ENCODE measurements around the gene ATOH7. TPM values are rescaled to one million over a fixed set of nuclear protein-coding genes. Genes with fewer than 3 reads are reported as not detected.
"Not testable (repeated sequence)": the region's sequence is repeated elsewhere in the genome, so short reads cannot be mapped to it uniquely, and the experiment has no call there.

The ATOH7 gene
- total RNA-seq, 4 donors from 2014 or later: not detected

GRCh38 chr10:68249297-68249696, 17.4 kb upstream of the ATOH7 start:
- no peaks in the 10 kb centered on the region for H3K4me1 ChIP-seq
- WGBS: 97% methylated on average over 4 of the region's 4 CpGs
- H3K9me3 ChIP-seq: no peaks in the 10 kb centered on the region
- no peaks in the 10 kb centered on the region for H3K36me3 ChIP-seq
- intact Hi-C loops (cut with DNase I): no loop called here
- no peak for DNase-seq (ENCODE audit: extremely low spot score)
- no peak for TF ChIP-seq POLR2A (IDR thresholded peaks at IDR 0.05; ENCODE audit: low read depth)
- TF ChIP-seq POLR2AphosphoS5 (IDR thresholded peaks at IDR 0.05): no peak
- TF ChIP-seq CTCF (IDR thresholded peaks at IDR 0.05): no peak
- no peak overlapping the region for H3K27ac ChIP-seq (replicated peaks in 1 of 4)
- H3K27me3 ChIP-seq: no peaks in the 10 kb centered on the region
- H3K4me3 ChIP-seq: no peak overlapping the region

GRCh38 chr10:68247931-68248330, 16.0 kb upstream of the ATOH7 start:
- H3K27ac ChIP-seq (replicated peaks in 1 of 4): no peak overlapping the region
- intact Hi-C loops (cut with DNase I): no loop called here
- no peaks in the 10 kb centered on the region for H3K4me1 ChIP-seq
- no peaks in the 10 kb centered on the region for H3K36me3 ChIP-seq
- DNase-seq (ENCODE audit: extremely low spot score): no peak
- H3K4me3 ChIP-seq: no peak overlapping the region
- H3K27me3 ChIP-seq: no peaks in the 10 kb centered on the region
- TF ChIP-seq POLR2A (IDR thresholded peaks at IDR 0.05; ENCODE audit: low read depth): no peak
- no peak for TF ChIP-seq POLR2AphosphoS5 (IDR thresholded peaks at IDR 0.05)
- TF ChIP-seq EP300 (IDR thresholded peaks at IDR 0.05): no peak
- TF ChIP-seq CTCF (IDR thresholded peaks at IDR 0.05): no peak
- 85% methylated on average over 6 of the region's 6 CpGs for WGBS
- no peaks in the 10 kb centered on the region for H3K9me3 ChIP-seq

- H3K9me3 ChIP-seq; H3K27ac ChIP-seq (replicated peaks in 1 of 4); DNase-seq (ENCODE audit: extremely low spot score); H3K27me3 ChIP-seq; H3K36me3 ChIP-seq; H3K4me1 ChIP-seq; intact Hi-C loops (cut with DNase I); H3K4me3 ChIP-seq: not testable (repeated sequence)
- 96% methylated on average over 7 of the region's 7 CpGs for WGBS
Measured at GRCh38 chr10:68246397-68246796, 14.5 kb upstream of the ATOH7 start.

- no peak for DNase-seq (ENCODE audit: extremely low spot score)
- H3K9me3 ChIP-seq: no peaks in the 10 kb centered on the region
- H3K27ac ChIP-seq (replicated peaks in 1 of 4): no peak overlapping the region
- TF ChIP-seq POLR2AphosphoS5 (IDR thresholded peaks at IDR 0.05) (no peak), POLR2A (IDR thresholded peaks at IDR 0.05; ENCODE audit: low read depth) (no peak), CTCF (IDR thresholded peaks at IDR 0.05) (no peak), EP300 (IDR thresholded peaks at IDR 0.05) (no peak)
- no peak overlapping the region for H3K4me3 ChIP-seq
- H3K27me3 ChIP-seq: no peaks in the 10 kb centered on the region
- H3K4me1 ChIP-seq: no peaks in the 10 kb centered on the region
- intact Hi-C loops (cut with DNase I): no loop called here
- WGBS: 98% methylated on average over 2 of the region's 2 CpGs
- no peaks in the 10 kb centered on the region for H3K36me3 ChIP-seq
Measured at GRCh38 chr10:68242051-68242450, 10.1 kb upstream of the ATOH7 start.

- WGBS: 57% methylated on average over 5 of the region's 5 CpGs
- Histone ChIP-seq H3K4me1 (no peaks in the 10 kb centered on the region), H3K27ac (replicated peaks in 1 of 4) (no peak overlapping the region), H3K4me3 (no peak overlapping the region), H3K36me3 (no peaks in the 10 kb centered on the region), H3K9me3 (no peaks in the 10 kb centered on the region), H3K27me3 (no peaks in the 10 kb centered on the region)
- DNase-seq (ENCODE audit: extremely low spot score): peak; percentile 64
- TF ChIP-seq POLR2A (IDR thresholded peaks at IDR 0.05; ENCODE audit: low read depth): no peak
- no peak for TF ChIP-seq POLR2AphosphoS5 (IDR thresholded peaks at IDR 0.05)
- intact Hi-C loops (cut with DNase I): no loop called here
Measured at GRCh38 chr10:68239596-68240150, 7.8 kb upstream of the ATOH7 start.

- TF ChIP-seq POLR2A (IDR thresholded peaks at IDR 0.05; ENCODE audit: low read depth): no peak
- TF ChIP-seq EP300 (IDR thresholded peaks at IDR 0.05): no peak
- TF ChIP-seq POLR2AphosphoS5 (IDR thresholded peaks at IDR 0.05): no peak
- no peak for TF ChIP-seq CTCF (IDR thresholded peaks at IDR 0.05)
- intact Hi-C loops (cut with DNase I): no loop called here
- Histone ChIP-seq H3K4me3 (no peak overlapping the region), H3K27ac (replicated peaks in 1 of 4) (no peak overlapping the region), H3K9me3 (no peaks in the 10 kb centered on the region), H3K36me3 (no peaks in the 10 kb centered on the region), H3K27me3 (no peaks in the 10 kb centered on the region), H3K4me1 (no peaks in the 10 kb centered on the region)
- DNase-seq (ENCODE audit: extremely low spot score): peak; percentile 53
- 100% methylated on average over 5 of the region's 5 CpGs for WGBS
Measured at GRCh38 chr10:68239069-68239468, 7.2 kb upstream of the ATOH7 start.

Measured in esophagus muscularis mucosa (tissue), 4 donors.